HUES48 (cell line): ENCODE results near the gene DOCK2.

Source experiments
- H3K27ac ChIP-seq: one replicate; pipeline ENCODE4 v1.7.0; 2013; ENCODE audit warnings: low read depth, low read length, inconsistent platforms
- H3K27me3 ChIP-seq: 2 replicates; pipeline ENCODE4 v1.6.1; 2013; ENCODE audit warnings: mild to moderate bottlenecking, low read length; ENCODE audit not compliant: control insufficient read depth, insufficient read depth
- H3K36me3 ChIP-seq: 2 replicates; pipeline ENCODE4 v1.6.1; 2013; ENCODE audit warnings: low read length; ENCODE audit not compliant: control insufficient read depth, insufficient read depth
- H3K4me1 ChIP-seq: 2 replicates; pipeline ENCODE4 v1.6.1; 2013; ENCODE audit warnings: mild to moderate bottlenecking, low read length; ENCODE audit not compliant: control insufficient read depth, insufficient read depth
- H3K4me3 ChIP-seq: 2 replicates; pipeline ENCODE4 v1.5.1; 2013; ENCODE audit warnings: mild to moderate bottlenecking, low read depth, low read length
- H3K9ac ChIP-seq: 2 replicates; pipeline ENCODE4 v1.6.1; 2013; ENCODE audit warnings: mild to moderate bottlenecking, low read depth, low read length, moderate library complexity
- H3K9me3 ChIP-seq: 2 replicates; pipeline ENCODE4 v1.6.1; 2013; ENCODE audit warnings: low read length; ENCODE audit not compliant: control insufficient read depth, insufficient read depth

The DOCK2 gene

GRCh38 chr5:170011751-170012150 is 374.7 kb downstream of the DOCK2 start:
- H3K36me3 ChIP-seq: no peaks in the 10 kb centered on the region
- H3K27ac ChIP-seq: no peak overlapping the region
- no peak overlapping the region for H3K9ac ChIP-seq
- H3K4me3 ChIP-seq: no peak overlapping the region
- H3K27me3 ChIP-seq: no peaks in the 10 kb centered on the region
- H3K9me3 ChIP-seq: no peaks in the 10 kb centered on the region
- no peaks in the 10 kb centered on the region for H3K4me1 ChIP-seq

- no peaks in the 10 kb centered on the region for H3K4me1 ChIP-seq
- no peak overlapping the region for H3K27ac ChIP-seq
- H3K36me3 ChIP-seq: no peaks in the 10 kb centered on the region
- H3K9me3 ChIP-seq: no peaks in the 10 kb centered on the region
- no peaks in the 10 kb centered on the region for H3K27me3 ChIP-seq
- no peak overlapping the region for H3K9ac ChIP-seq
- H3K4me3 ChIP-seq: no peak overlapping the region
Measured at GRCh38 chr5:170012622-170013021, 375.5 kb downstream of the DOCK2 start.

GRCh38 chr5:170020423-170020822 is 383.3 kb downstream of the DOCK2 start:
- Histone ChIP-seq H3K4me3 (no peak overlapping the region), H3K9me3 (no peaks in the 10 kb centered on the region), H3K9ac (no peak overlapping the region), H3K4me1 (no peaks in the 10 kb centered on the region), H3K36me3 (no peaks in the 10 kb centered on the region), H3K27me3 (no peaks in the 10 kb centered on the region), H3K27ac (no peak overlapping the region)

- Histone ChIP-seq H3K9ac (no peak overlapping the region), H3K36me3 (no peaks in the 10 kb centered on the region), H3K4me1 (no peaks in the 10 kb centered on the region), H3K9me3 (no peaks in the 10 kb centered on the region), H3K27me3 (no peaks in the 10 kb centered on the region), H3K27ac (no peak overlapping the region), H3K4me3 (no peak overlapping the region)
Measured at GRCh38 chr5:170021506-170021905, 384.4 kb downstream of the DOCK2 start.

GRCh38 chr5:170025853-170026252 is 388.8 kb downstream of the DOCK2 start:
- Histone ChIP-seq H3K27ac (no peak overlapping the region), H3K27me3 (no peaks in the 10 kb centered on the region), H3K36me3 (no peaks in the 10 kb centered on the region), H3K9me3 (no peaks in the 10 kb centered on the region), H3K4me1 (no peaks in the 10 kb centered on the region), H3K9ac (no peak overlapping the region), H3K4me3 (no peak overlapping the region)

- H3K4me3 ChIP-seq: no peak overlapping the region
- H3K4me1 ChIP-seq: no peaks in the 10 kb centered on the region
- no peak overlapping the region for H3K9ac ChIP-seq
- H3K36me3 ChIP-seq: no peaks in the 10 kb centered on the region
- no peaks in the 10 kb centered on the region for H3K9me3 ChIP-seq
- H3K27me3 ChIP-seq: no peaks in the 10 kb centered on the region
- H3K27ac ChIP-seq: no peak overlapping the region
Measured at GRCh38 chr5:170028124-170028523, 391.0 kb downstream of the DOCK2 start.

- H3K27me3 ChIP-seq: no peaks in the 10 kb centered on the region
Measured at GRCh38 chr5:170034231-170034630, 397.2 kb downstream of the DOCK2 start.

GRCh38 chr5:170038241-170038640 is 401.2 kb downstream of the DOCK2 start:
- Histone ChIP-seq H3K9me3 (no peaks in the 10 kb centered on the region), H3K27ac (no peak overlapping the region), H3K4me1 (no peaks in the 10 kb centered on the region), H3K27me3 (no peaks in the 10 kb centered on the region), H3K36me3 (no peaks in the 10 kb centered on the region), H3K4me3 (no peak overlapping the region), H3K9ac (no peak overlapping the region)

More at GRCh38 chr5:170034231-170034630, 397.2 kb downstream of the DOCK2 start:
- Histone ChIP-seq H3K9me3 (no peaks in the 10 kb centered on the region), H3K4me1 (no peaks in the 10 kb centered on the region), H3K4me3 (no peak overlapping the region), H3K27ac (no peak overlapping the region), H3K36me3 (no peaks in the 10 kb centered on the region), H3K9ac (no peak overlapping the region)

GRCh38 chr5:170039830-170040229 is 402.8 kb downstream of the DOCK2 start:
- H3K27ac ChIP-seq: no peak overlapping the region
- H3K4me1 ChIP-seq: no peaks in the 10 kb centered on the region
- no peak overlapping the region for H3K4me3 ChIP-seq
- H3K27me3 ChIP-seq: no peaks in the 10 kb centered on the region
- no peaks in the 10 kb centered on the region for H3K9me3 ChIP-seq
- H3K9ac ChIP-seq: no peak overlapping the region
- no peaks in the 10 kb centered on the region for H3K36me3 ChIP-seq

- Histone ChIP-seq H3K27me3 (no peaks in the 10 kb centered on the region), H3K4me1 (peaks cover 7% of the 10 kb centered on the region; the same call in 1 of the 2 replicates), H3K36me3 (no peaks in the 10 kb centered on the region), H3K27ac (no peak overlapping the region), H3K4me3 (no peak overlapping the region), H3K9me3 (no peaks in the 10 kb centered on the region), H3K9ac (no peak overlapping the region)
Measured at GRCh38 chr5:170046241-170046640, 409.2 kb downstream of the DOCK2 start.

GRCh38 chr5:170049713-170050112 is 412.6 kb downstream of the DOCK2 start:
- Histone ChIP-seq H3K36me3 (no peaks in the 10 kb centered on the region), H3K9me3 (no peaks in the 10 kb centered on the region), H3K4me3 (no peak overlapping the region), H3K4me1 (peaks cover 7% of the 10 kb centered on the region; the same call in 1 of the 2 replicates), H3K27ac (no peak overlapping the region), H3K9ac (no peak overlapping the region), H3K27me3 (no peaks in the 10 kb centered on the region)

GRCh38 chr5:170053896-170054295 is 416.8 kb downstream of the DOCK2 start:
- Histone ChIP-seq H3K9ac (no peak overlapping the region), H3K4me3 (no peak overlapping the region), H3K27me3 (no peaks in the 10 kb centered on the region), H3K4me1 (no peaks in the 10 kb centered on the region), H3K27ac (no peak overlapping the region), H3K36me3 (no peaks in the 10 kb centered on the region), H3K9me3 (no peaks in the 10 kb centered on the region)
